ENCODE measurements around the gene KIF15. TPM values are rescaled to one million over a fixed set of nuclear protein-coding genes. Genes with fewer than 3 reads are reported as not detected.

KIF15 gene
- total RNA-seq, 1 donor from 2014 or later: 2.4 TPM

DNA sequence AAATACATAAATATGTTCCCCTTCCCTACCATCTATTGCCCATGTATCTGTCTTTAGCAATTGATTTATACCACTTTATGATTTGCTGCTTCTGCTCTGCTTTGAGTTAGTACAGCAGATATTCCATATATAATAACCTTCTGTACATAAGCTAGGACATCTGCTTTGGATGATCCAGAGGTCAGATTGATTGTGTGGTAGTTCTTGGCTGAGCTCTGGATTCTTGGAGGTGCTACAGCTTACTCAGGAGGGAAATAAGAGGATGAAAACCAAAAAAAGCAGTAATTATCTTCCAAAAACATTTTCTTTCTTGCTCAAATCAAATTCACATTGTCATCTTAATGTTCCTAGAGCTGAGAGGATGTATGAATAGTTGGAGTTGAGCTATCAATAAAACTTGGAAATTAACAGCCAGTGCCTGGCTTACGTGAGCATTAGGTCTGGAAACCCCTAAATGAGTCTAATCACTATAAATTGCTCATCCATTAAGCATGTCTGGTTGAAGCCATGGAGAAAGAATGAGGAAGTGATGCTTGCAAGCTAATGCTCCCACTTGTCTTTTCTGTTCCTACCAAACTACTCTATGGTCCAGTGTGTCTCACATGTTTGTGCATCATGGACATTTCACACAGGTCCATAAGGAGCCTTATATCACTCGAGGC, 63.8 kb downstream of the KIF15 start:
- Mint-ChIP-seq H3K27me3 (no peaks in the 10 kb centered on the region), H3K36me3 (ENCODE audit: low read depth) (no peaks in the 10 kb centered on the region), H3K9me3 (no peaks in the 10 kb centered on the region), H3K4me1 (peaks cover 10% of the 10 kb centered on the region), H3K4me3 (no peak overlapping the region), H3K27ac (no peak overlapping the region)
- intact Hi-C loops (cut with micrococcal nuclease): no loop called here
- TF ChIP-seq, protein P1, sequence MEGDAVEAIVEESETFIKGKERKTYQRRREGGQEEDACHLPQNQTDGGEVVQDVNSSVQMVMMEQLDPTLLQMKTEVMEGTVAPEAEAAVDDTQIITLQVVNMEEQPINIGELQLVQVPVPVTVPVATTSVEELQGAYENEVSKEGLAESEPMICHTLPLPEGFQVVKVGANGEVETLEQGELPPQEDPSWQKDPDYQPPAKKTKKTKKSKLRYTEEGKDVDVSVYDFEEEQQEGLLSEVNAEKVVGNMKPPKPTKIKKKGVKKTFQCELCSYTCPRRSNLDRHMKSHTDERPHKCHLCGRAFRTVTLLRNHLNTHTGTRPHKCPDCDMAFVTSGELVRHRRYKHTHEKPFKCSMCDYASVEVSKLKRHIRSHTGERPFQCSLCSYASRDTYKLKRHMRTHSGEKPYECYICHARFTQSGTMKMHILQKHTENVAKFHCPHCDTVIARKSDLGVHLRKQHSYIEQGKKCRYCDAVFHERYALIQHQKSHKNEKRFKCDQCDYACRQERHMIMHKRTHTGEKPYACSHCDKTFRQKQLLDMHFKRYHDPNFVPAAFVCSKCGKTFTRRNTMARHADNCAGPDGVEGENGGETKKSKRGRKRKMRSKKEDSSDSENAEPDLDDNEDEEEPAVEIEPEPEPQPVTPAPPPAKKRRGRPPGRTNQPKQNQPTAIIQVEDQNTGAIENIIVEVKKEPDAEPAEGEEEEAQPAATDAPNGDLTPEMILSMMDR (IDR thresholded peaks at IDR 0.05): no peak
- CTCF ChIA-PET: no interaction called here
- no peak for DNase-seq
- ATAC-seq (ENCODE audit: low read depth): no peak
- POLR2A ChIA-PET: no interaction called here

DNA sequence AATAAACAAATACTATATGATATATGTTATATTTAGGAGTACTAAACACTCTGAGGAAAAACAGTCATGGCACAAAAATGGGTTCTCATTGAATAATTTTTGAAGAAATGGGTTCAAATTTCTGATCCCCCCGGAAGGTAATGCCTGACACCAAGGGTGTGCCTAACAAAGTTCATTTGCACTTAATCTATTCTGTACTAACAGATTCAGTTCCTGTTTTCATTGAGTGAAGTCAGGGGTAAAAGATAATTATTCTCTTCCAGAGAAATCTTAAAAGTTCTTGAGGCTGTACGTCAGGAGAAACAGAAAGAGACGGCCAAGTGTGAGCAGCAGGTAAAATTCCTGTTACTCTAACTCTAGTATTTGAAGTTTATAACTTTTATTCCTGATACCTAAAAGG, 65.6 kb downstream of the KIF15 start:
- Mint-ChIP-seq H3K4me1 (peaks cover 10% of the 10 kb centered on the region), H3K27ac (no peak overlapping the region), H3K4me3 (no peak overlapping the region), H3K36me3 (ENCODE audit: low read depth) (no peaks in the 10 kb centered on the region), H3K27me3 (no peaks in the 10 kb centered on the region), H3K9me3 (no peaks in the 10 kb centered on the region)
- no peak for DNase-seq
- intact Hi-C loops (cut with micrococcal nuclease): no loop called here
- ATAC-seq (ENCODE audit: low read depth): no peak
- POLR2A ChIA-PET: no interaction called here
- TF ChIP-seq, protein P1 (IDR thresholded peaks at IDR 0.05): no peak
- CTCF ChIA-PET: no interaction called here

DNA sequence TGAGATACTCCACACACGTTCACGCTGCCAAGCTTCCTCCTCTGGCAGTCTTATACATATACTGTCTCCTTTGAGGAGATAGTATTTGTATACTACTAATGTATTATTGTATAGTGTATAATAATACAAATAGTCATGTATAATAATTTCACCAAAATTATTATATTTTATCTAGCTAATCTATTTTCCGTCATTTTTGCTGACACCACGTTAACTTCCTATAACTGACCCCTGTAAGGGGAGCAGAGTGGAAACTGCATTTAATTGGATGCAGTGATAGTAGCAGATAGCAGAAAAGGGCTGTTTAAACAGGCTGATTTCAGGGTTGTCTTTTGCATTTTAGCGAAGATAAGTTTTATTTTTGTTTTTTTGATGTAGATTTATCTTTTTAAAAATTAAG, 69.6 kb downstream of the KIF15 start:
- ATAC-seq (ENCODE audit: low read depth): no peak
- CTCF ChIA-PET: no interaction called here
- no peaks in the 10 kb centered on the region for H3K27me3 Mint-ChIP-seq

DNA sequence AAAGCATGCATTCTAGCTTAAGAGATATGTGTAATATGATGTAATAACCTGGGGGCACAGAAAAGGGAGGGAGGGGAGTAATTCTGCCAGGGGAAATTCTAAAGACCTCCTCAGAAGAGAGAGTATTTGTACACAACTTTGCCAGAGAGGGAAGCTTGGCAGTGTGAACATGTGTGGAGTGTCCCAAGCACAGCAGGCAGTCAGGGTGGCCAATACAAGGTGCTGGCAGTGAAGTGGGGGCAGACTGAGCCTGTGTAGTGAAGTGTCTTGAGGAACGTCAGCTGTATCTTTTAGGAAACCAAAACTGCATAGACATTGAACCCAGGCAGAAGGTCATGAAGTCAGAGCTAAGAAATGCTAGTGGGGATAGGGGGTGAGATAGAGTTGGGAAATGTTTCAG, 70.4 kb downstream of the KIF15 start:
- Mint-ChIP-seq H3K4me3 (no peak overlapping the region), H3K4me1 (peaks cover 6% of the 10 kb centered on the region), H3K27me3 (no peaks in the 10 kb centered on the region), H3K9me3 (peaks cover 9% of the 10 kb centered on the region), H3K27ac (no peak overlapping the region), H3K36me3 (ENCODE audit: low read depth) (peaks cover 6% of the 10 kb centered on the region)
- no peak for ATAC-seq (ENCODE audit: low read depth)
- intact Hi-C loops (cut with micrococcal nuclease): no loop called here
- DNase-seq: no peak
- TF ChIP-seq, protein P1 (IDR thresholded peaks at IDR 0.05): no peak
- ChIA-PET POLR2A (no interaction called here), CTCF (no interaction called here)

More for the DNA sequence above, 69.6 kb downstream of the KIF15 start:
- POLR2A ChIA-PET: no interaction called here
- H3K4me3 Mint-ChIP-seq: no peak overlapping the region
- peaks cover 10% of the 10 kb centered on the region for H3K4me1 Mint-ChIP-seq
- H3K9me3 Mint-ChIP-seq: peaks cover 4% of the 10 kb centered on the region
- intact Hi-C loops (cut with micrococcal nuclease): no loop called here
- no peak for DNase-seq
- H3K27ac Mint-ChIP-seq: no peak overlapping the region
- H3K36me3 Mint-ChIP-seq (ENCODE audit: low read depth): peaks cover 3% of the 10 kb centered on the region
- TF ChIP-seq, protein P1 (IDR thresholded peaks at IDR 0.05): no peak

DNA sequence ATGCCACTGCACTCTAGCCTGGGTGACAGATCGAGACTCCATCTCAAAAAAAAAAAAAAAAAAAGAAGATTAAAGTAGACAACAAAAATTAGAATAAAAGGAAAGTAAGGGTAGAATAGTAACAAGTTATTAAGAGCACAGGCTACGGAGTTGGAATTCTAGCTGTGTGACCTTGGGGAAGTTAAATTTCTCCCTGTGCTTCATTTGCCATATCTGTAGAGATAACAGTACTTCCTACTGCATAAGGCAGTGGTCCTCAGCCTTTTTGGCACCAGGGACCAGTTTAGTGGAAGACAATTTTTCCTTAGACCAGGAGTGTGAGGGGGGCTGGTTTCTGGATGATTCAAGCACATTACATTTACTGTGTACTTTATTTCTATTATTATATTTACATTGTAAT, 71.4 kb downstream of the KIF15 start:
- no peak overlapping the region for H3K4me3 Mint-ChIP-seq
- H3K36me3 Mint-ChIP-seq (ENCODE audit: low read depth): peaks cover 6% of the 10 kb centered on the region
- H3K27ac Mint-ChIP-seq: no peak overlapping the region
- peaks cover 9% of the 10 kb centered on the region for H3K9me3 Mint-ChIP-seq
- ChIA-PET CTCF (no interaction called here), POLR2A (no interaction called here)
- intact Hi-C loops (cut with micrococcal nuclease): no loop called here
- DNase-seq (no peak), ATAC-seq (ENCODE audit: low read depth) (no peak)
- H3K4me1 Mint-ChIP-seq: no peaks in the 10 kb centered on the region
- no peaks in the 10 kb centered on the region for H3K27me3 Mint-ChIP-seq
- TF ChIP-seq, protein P1 (IDR thresholded peaks at IDR 0.05): no peak
